BE2C (cell line): ENCODE data around the gene SUCLG2.

Source experiments
- DNase-seq: peaks from one replicate; pipeline ENCODE4 v3.0.0-alpha.2; 2020
- H3K27me3 ChIP-seq: fragments of 250-450 bp; sonication (Bioruptor Pico); 2 replicates; pipeline ENCODE4 v1.5.1; 2020; ENCODE audit warnings: mild to moderate bottlenecking
- H3K36me3 ChIP-seq: fragments of 250-450 bp; sonication (Bioruptor Pico); 2 replicates; pipeline ENCODE4 v1.5.1; 2020; ENCODE audit warnings: mild to moderate bottlenecking
- H3K4me1 ChIP-seq: fragments of 250-450 bp; sonication (Bioruptor Pico); 2 replicates; pipeline ENCODE4 v1.5.1; 2020
- H3K4me3 ChIP-seq: 2 replicates; pipeline ENCODE4 v1.5.1; 2011; ENCODE audit warnings: low read depth, low read length
- H3K9me3 ChIP-seq: fragments of 250-450 bp; sonication (Bioruptor Pico); 2 replicates; pipeline ENCODE4 v1.5.1; 2020
- TF ChIP-seq, protein P1 (sequence below): IDR thresholded peaks from 2 replicates; pipeline ENCODE4 v1.5.1; 2012; ENCODE audit warnings: mild to moderate bottlenecking, low read depth, low read length

The SUCLG2 gene

GRCh38 chr3:67580430-67581000 is 73.9 kb downstream of the SUCLG2 start:
- H3K36me3 ChIP-seq: no peaks in the 10 kb centered on the region
- H3K27me3 ChIP-seq: no peaks in the 10 kb centered on the region
- no peak for DNase-seq
- no peak overlapping the region for H3K4me3 ChIP-seq
- H3K4me1 ChIP-seq: no peaks in the 10 kb centered on the region
- H3K9me3 ChIP-seq: no peaks in the 10 kb centered on the region
- TF ChIP-seq, protein P1, sequence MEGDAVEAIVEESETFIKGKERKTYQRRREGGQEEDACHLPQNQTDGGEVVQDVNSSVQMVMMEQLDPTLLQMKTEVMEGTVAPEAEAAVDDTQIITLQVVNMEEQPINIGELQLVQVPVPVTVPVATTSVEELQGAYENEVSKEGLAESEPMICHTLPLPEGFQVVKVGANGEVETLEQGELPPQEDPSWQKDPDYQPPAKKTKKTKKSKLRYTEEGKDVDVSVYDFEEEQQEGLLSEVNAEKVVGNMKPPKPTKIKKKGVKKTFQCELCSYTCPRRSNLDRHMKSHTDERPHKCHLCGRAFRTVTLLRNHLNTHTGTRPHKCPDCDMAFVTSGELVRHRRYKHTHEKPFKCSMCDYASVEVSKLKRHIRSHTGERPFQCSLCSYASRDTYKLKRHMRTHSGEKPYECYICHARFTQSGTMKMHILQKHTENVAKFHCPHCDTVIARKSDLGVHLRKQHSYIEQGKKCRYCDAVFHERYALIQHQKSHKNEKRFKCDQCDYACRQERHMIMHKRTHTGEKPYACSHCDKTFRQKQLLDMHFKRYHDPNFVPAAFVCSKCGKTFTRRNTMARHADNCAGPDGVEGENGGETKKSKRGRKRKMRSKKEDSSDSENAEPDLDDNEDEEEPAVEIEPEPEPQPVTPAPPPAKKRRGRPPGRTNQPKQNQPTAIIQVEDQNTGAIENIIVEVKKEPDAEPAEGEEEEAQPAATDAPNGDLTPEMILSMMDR: no peak

- Histone ChIP-seq H3K4me3 (no peak overlapping the region), H3K36me3 (no peaks in the 10 kb centered on the region), H3K4me1 (no peaks in the 10 kb centered on the region), H3K9me3 (no peaks in the 10 kb centered on the region), H3K27me3 (no peaks in the 10 kb centered on the region)
- TF ChIP-seq, protein P1: no peak
- no peak for DNase-seq
Measured at GRCh38 chr3:67578416-67578815, 76.0 kb downstream of the SUCLG2 start.

DNA sequence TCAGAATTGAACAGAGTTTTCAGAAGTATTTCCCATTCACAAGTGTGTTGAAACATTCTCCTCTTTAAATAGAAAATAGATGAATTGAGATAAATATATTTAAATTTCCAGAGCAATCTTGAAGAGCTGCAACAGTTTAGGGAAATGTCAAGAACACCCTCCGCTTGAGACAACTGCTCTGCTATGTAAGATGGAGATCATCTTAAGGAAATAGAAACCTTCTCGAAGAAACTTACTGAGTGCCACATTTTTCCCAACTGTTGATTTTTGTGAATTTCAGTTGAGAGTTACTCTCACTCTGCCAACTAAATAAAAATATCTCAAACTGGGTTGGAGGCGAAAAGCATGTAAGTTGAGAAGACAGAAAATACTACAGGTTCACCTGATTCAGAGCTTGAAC is 78.0 kb downstream of the SUCLG2 start:
- DNase-seq: no peak

GRCh38 chr3:67569324-67569723 is 85.1 kb downstream of the SUCLG2 start:
- TF ChIP-seq, protein P1: no peak
- Histone ChIP-seq H3K36me3 (no peaks in the 10 kb centered on the region), H3K4me1 (no peaks in the 10 kb centered on the region), H3K9me3 (no peaks in the 10 kb centered on the region), H3K4me3 (no peak overlapping the region), H3K27me3 (no peaks in the 10 kb centered on the region)
- DNase-seq: no peak

More for the DNA sequence above, 78.0 kb downstream of the SUCLG2 start:
- H3K4me3 ChIP-seq: no peak overlapping the region
- H3K4me1 ChIP-seq: no peaks in the 10 kb centered on the region
- no peaks in the 10 kb centered on the region for H3K27me3 ChIP-seq
- H3K36me3 ChIP-seq: no peaks in the 10 kb centered on the region
- no peaks in the 10 kb centered on the region for H3K9me3 ChIP-seq
- TF ChIP-seq, protein P1: no peak

DNA sequence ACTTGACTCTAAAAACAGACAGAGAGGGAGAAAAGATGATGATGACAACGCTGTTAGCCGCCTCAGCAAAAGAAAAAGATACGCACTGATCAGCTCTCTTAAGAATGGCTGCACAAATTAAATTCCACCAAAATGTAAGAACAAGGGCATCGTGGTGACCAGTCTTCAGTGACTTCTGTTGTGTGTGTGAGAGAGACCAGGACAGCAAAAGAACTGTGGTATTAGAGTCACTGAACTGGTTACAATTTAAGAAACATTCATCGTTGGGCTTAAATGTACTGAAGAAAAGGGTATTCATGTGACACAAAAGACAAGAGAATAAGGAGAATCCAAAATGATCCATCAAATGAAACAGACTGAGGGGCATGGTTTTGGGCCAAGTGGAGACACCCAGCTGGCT is 86.5 kb downstream of the SUCLG2 start:
- Histone ChIP-seq H3K9me3 (no peaks in the 10 kb centered on the region), H3K4me3 (no peak overlapping the region), H3K36me3 (no peaks in the 10 kb centered on the region), H3K4me1 (no peaks in the 10 kb centered on the region), H3K27me3 (no peaks in the 10 kb centered on the region)
- TF ChIP-seq, protein P1: no peak
- DNase-seq: no peak

DNA sequence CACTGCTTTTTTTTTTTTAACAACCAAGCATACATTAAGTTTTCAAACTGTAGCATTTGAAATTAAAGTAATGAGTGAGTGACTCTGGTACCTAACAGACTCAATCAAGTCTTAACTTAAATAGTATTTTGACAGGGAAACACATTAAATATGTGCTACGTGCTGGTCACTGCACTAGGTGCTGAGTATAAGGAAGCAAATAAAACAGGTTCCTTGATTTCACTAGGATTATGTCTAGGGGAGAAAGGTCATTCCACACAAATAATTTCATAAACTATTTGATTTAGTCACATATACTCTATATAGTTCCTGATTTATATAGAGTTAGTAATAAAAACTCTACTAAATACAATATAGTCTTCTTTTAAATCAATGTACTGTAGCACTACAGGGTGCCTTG is 89.4 kb downstream of the SUCLG2 start:
- TF ChIP-seq, protein P1: no peak

More for the DNA sequence above, 89.4 kb downstream of the SUCLG2 start:
- DNase-seq: no peak
- no peaks in the 10 kb centered on the region for H3K9me3 ChIP-seq
- no peaks in the 10 kb centered on the region for H3K4me1 ChIP-seq
- no peaks in the 10 kb centered on the region for H3K36me3 ChIP-seq
- no peaks in the 10 kb centered on the region for H3K27me3 ChIP-seq
- no peak overlapping the region for H3K4me3 ChIP-seq
